ENCODE measurements around the gene SARNP. TPM values are rescaled to one million over a fixed set of nuclear protein-coding genes. Genes with fewer than 3 reads are reported as not detected.

Gene SARNP
- total RNA-seq, 4 donors from 2014 or later: 38.0 to 50.7 (median 45.0) TPM

GRCh38 chr12:55845785-55846496 is 28.4 kb upstream of the SARNP start:
- Histone ChIP-seq H3K9me3 (no peaks in the 10 kb centered on the region), H3K27me3 (peaks cover 10% of the 10 kb centered on the region), H3K36me3 (no peaks in the 10 kb centered on the region), H3K27ac (peak overlapping the region; percentile 85 to 94 (median 89)), H3K4me3 (no peak overlapping the region), H3K4me1 (peaks cover 0 to 11% (median 4%) of the 10 kb centered on the region in 4 donors)
- no peak for TF ChIP-seq CTCF (IDR thresholded peaks at IDR 0.05)
- TF ChIP-seq POLR2A (IDR thresholded peaks at IDR 0.05): no peak
- no peak for TF ChIP-seq EP300 (IDR thresholded peaks at IDR 0.05; ENCODE audit: low read depth)
- TF ChIP-seq POLR2AphosphoS5 (IDR thresholded peaks at IDR 0.05): no peak
- DNase-seq: no peak
- 75 to 79% methylated on average over 4 to 7 of the region's 7 CpGs for WGBS, 2 donors (ENCODE audit: low coverage in 1 of 2)
- in situ Hi-C loops (cut with MboI; ENCODE audit: low pct_ligation_motif_present in 1 of 4, low pct_unique_long_range_greater_than_20kb in 1 of 4, low sequenced_read_pairs in 3 of 4) (no loop called here), intact Hi-C loops (cut with DNase I; ENCODE audit: low total_unique reads) (no loop called here)

GRCh38 chr12:55845361-55845760 is 27.8 kb upstream of the SARNP start:
- TF ChIP-seq POLR2A (IDR thresholded peaks at IDR 0.05): no peak
- TF ChIP-seq CTCF (IDR thresholded peaks at IDR 0.05): no peak
- TF ChIP-seq POLR2AphosphoS5 (IDR thresholded peaks at IDR 0.05): no peak
- no peak for TF ChIP-seq EP300 (IDR thresholded peaks at IDR 0.05; ENCODE audit: low read depth)
- in situ Hi-C loops (cut with MboI; ENCODE audit: low pct_ligation_motif_present in 1 of 4, low pct_unique_long_range_greater_than_20kb in 1 of 4, low sequenced_read_pairs in 3 of 4): no loop called here
- intact Hi-C loops (cut with DNase I; ENCODE audit: low total_unique reads): no loop called here

GRCh38 chr12:55844961-55845360 is 27.4 kb upstream of the SARNP start:
- DNase-seq: no peak
- intact Hi-C loops (cut with DNase I; ENCODE audit: low total_unique reads): no loop called here
- H3K27ac ChIP-seq: peak overlapping the region in 2 of 4 donors; percentile 90 to 94

More at GRCh38 chr12:55845361-55845760, 27.8 kb upstream of the SARNP start:
- Histone ChIP-seq H3K4me3 (no peak overlapping the region), H3K27me3 (peaks cover 9% of the 10 kb centered on the region), H3K4me1 (peaks cover 0 to 11% (median 4%) of the 10 kb centered on the region in 4 donors), H3K36me3 (no peaks in the 10 kb centered on the region), H3K27ac (peak overlapping the region in 2 of 4 donors; percentile 90 to 94), H3K9me3 (no peaks in the 10 kb centered on the region)
- WGBS, 2 donors (ENCODE audit: low coverage in 1 of 2): 79 to 85% methylated on average over 3 to 5 of the region's 5 CpGs
- DNase-seq: no peak

DNA sequence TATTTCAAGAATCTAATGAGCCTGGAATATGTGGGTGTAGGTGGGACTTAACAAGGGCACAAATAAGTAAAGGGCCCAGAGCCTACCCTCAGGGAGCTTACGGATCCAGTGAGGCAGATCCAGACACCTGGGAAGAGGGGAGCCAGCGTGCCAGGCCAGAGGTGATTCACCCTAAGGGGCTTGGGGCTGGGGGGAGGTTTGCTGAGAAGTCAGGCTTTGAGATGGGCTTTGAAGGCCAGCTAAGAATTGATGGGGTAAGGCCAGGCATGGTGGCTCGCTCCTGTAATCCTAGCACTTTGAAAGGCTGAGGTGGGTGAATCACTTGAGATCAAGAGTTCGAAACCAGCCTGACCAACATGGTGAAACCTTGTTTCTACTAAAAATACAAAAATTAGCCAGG is 25.9 kb upstream of the SARNP start:
- no peak for DNase-seq
- Histone ChIP-seq H3K4me3 (no peak overlapping the region), H3K36me3 (no peaks in the 10 kb centered on the region), H3K27me3 (peaks cover 2% of the 10 kb centered on the region), H3K4me1 (peaks cover 0 to 8% (median 3%) of the 10 kb centered on the region in 4 donors), H3K27ac (peak overlapping the region in 2 of 4 donors; percentile 64 to 76), H3K9me3 (no peaks in the 10 kb centered on the region)
- no peak for TF ChIP-seq CTCF (IDR thresholded peaks at IDR 0.05)
- TF ChIP-seq POLR2A (IDR thresholded peaks at IDR 0.05): no peak
- no peak for TF ChIP-seq POLR2AphosphoS5 (IDR thresholded peaks at IDR 0.05)
- no peak for TF ChIP-seq EP300 (IDR thresholded peaks at IDR 0.05; ENCODE audit: low read depth)
- in situ Hi-C loops (cut with MboI; ENCODE audit: low pct_ligation_motif_present in 1 of 4, low pct_unique_long_range_greater_than_20kb in 1 of 4, low sequenced_read_pairs in 3 of 4): no loop called here
- 88 to 89% methylated on average over 3 to 4 of the region's 4 CpGs for WGBS, 2 donors (ENCODE audit: low coverage in 1 of 2)
- intact Hi-C loops (cut with DNase I; ENCODE audit: low total_unique reads): no loop called here

More at GRCh38 chr12:55844961-55845360, 27.4 kb upstream of the SARNP start:
- no peaks in the 10 kb centered on the region for H3K9me3 ChIP-seq
- TF ChIP-seq CTCF (IDR thresholded peaks at IDR 0.05) (no peak), POLR2A (IDR thresholded peaks at IDR 0.05) (no peak)
- no peak overlapping the region for H3K4me3 ChIP-seq
- H3K27me3 ChIP-seq: peaks cover 5% of the 10 kb centered on the region
- peaks cover 0 to 11% (median 4%) of the 10 kb centered on the region in 4 donors for H3K4me1 ChIP-seq
- in situ Hi-C loops (cut with MboI; ENCODE audit: low pct_ligation_motif_present in 1 of 4, low pct_unique_long_range_greater_than_20kb in 1 of 4, low sequenced_read_pairs in 3 of 4): no loop called here
- 87 to 89% methylated on average over 4 of the region's 4 CpGs for WGBS, 2 donors (ENCODE audit: low coverage in 1 of 2)
- no peaks in the 10 kb centered on the region for H3K36me3 ChIP-seq

Measured in transverse colon (tissue), 4 donors.